ENCODE results near the gene CD63.
A peak's percentile ranks its signal among the peaks of the same experiment; 100 is the strongest.
"Not testable (repeated sequence)": the region's sequence is repeated elsewhere in the genome, so short reads cannot be mapped to it uniquely, and the experiment has no call there.

The CD63 gene

GRCh38 chr12:55728939-55729818 lies at the start of gene CD63:
CD63 (minus strand) TSS chr12:55729009; CDS start chr12:55728341, 668 bp downstream.
- peak; percentile 83 for DNase-seq

- no peak for DNase-seq
Measured at GRCh38 chr12:55777856-55778255, 49.0 kb upstream of the CD63 start.

GRCh38 chr12:55771736-55772135 lies 42.9 kb upstream of the CD63 start:
- peak; percentile 13 for DNase-seq

- DNase-seq, result no peak
Measured at GRCh38 chr12:55767156-55767555, 38.3 kb upstream of the CD63 start.

- no peak for DNase-seq
Measured at GRCh38 chr12:55765736-55766290, 37.0 kb upstream of the CD63 start.

GRCh38 chr12:55762646-55763045 lies 33.8 kb upstream of the CD63 start:
- no peak for DNase-seq

- DNase-seq, result no peak
Measured at GRCh38 chr12:55760663-55761062, 31.9 kb upstream of the CD63 start.

- not testable (repeated sequence) for DNase-seq
Measured at GRCh38 chr12:55758575-55758974, 29.8 kb upstream of the CD63 start.

- no peak for DNase-seq
Measured at GRCh38 chr12:55757701-55758100, 28.9 kb upstream of the CD63 start.

- no peak for DNase-seq
Measured at GRCh38 chr12:55755246-55755645, 26.4 kb upstream of the CD63 start.

GRCh38 chr12:55748230-55748993 lies 19.6 kb upstream of the CD63 start:
- no peak for DNase-seq

GRCh38 chr12:55746913-55747231 lies 18.1 kb upstream of the CD63 start:
- no peak for DNase-seq

GRCh38 chr12:55746174-55746912 lies 17.5 kb upstream of the CD63 start:
- DNase-seq, result no peak

GRCh38 chr12:55745361-55746173 lies 16.8 kb upstream of the CD63 start:
- DNase-seq, result no peak

GRCh38 chr12:55744340-55745030 lies 15.7 kb upstream of the CD63 start:
- no peak for DNase-seq

- no peak for DNase-seq
Measured at GRCh38 chr12:55743406-55744339, 14.9 kb upstream of the CD63 start.

GRCh38 chr12:55742719-55743405 lies 14.1 kb upstream of the CD63 start, which contains the start of gene GDF11:
GDF11 (plus strand) TSS chr12:55743122; CDS start chr12:55743317, 195 bp downstream.
- peak; percentile 44 for DNase-seq

GRCh38 chr12:55741931-55742680 lies 13.3 kb upstream of the CD63 start:
- no peak for DNase-seq

- DNase-seq, result no peak
Measured at GRCh38 chr12:55739025-55739378, 10.2 kb upstream of the CD63 start.

Data from NCI-H1694 (cell line).